ENCODE measurements around the gene VWA2.

Gene VWA2

DNA sequence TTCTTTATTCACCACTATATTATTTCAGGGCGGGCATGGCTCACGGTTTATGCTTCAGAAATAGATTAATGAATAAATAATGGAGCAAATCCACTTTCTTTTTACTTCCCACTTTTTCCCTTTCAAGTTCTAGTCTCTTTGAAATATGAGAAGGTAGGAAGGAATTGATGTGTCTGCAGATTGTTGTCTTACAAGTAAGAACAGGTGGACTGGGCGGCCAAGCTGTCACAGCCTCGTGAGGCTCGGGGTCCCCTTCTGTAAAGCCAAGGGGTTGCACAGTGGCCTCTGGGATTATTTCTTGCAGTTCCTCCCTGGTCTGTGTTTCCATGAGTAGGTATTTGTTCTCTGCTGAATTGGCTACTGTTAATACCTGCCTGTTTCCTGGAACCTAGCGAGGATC lies 11.2 kb downstream of the VWA2 start:
- DNase-seq (ENCODE audit: low spot score), result no peak

DNA sequence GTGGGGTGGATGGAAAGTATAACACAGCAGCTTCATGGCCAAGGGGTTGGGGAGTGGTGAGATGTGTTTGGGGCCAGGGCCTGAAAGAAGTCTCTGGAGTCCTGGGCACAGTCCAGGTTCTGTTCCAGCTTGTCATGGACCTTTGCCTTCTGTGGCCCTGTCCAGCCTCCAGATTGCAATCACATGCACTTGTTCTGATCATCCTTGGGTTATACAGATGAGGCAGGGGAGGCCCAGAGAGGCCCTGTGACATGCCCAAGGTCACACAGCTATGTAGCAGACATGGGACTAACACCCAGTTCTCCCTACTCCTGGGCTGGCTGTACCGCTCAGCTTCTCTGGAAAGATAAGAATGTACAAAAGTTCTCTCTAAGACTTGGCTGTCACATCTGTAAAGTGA lies 11.7 kb downstream of the VWA2 start:
- no peak for DNase-seq (ENCODE audit: low spot score)

DNA sequence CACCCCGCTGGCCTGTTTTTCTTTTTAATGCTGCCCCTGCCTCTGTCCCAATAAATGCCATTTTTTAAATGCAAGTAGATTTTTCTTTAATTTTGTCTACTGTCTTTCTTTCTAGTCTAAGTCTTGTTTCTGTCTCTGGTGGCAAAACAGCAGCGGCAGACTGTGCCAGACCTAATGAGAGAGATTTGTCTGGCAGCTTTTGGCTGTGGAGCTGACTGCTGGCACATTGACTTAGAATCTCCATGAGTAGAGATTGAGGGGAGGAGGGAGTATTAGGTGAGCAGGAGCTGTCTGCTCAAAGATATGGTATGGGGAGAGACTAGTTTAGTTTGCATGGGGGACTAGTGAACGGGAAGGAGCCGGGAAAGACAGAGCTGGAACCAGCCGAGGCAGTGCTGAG lies 13.0 kb downstream of the VWA2 start:
- DNase-seq (ENCODE audit: low spot score), result no peak

GRCh38 chr10:114252883-114253282 lies 13.8 kb downstream of the VWA2 start:
- DNase-seq (ENCODE audit: low spot score), result no peak

GRCh38 chr10:114255227-114255626 lies 16.2 kb downstream of the VWA2 start:
- no peak for DNase-seq (ENCODE audit: low spot score)

GRCh38 chr10:114256008-114256765 lies 17.1 kb downstream of the VWA2 start:
- no peak for DNase-seq (ENCODE audit: low spot score)

DNA sequence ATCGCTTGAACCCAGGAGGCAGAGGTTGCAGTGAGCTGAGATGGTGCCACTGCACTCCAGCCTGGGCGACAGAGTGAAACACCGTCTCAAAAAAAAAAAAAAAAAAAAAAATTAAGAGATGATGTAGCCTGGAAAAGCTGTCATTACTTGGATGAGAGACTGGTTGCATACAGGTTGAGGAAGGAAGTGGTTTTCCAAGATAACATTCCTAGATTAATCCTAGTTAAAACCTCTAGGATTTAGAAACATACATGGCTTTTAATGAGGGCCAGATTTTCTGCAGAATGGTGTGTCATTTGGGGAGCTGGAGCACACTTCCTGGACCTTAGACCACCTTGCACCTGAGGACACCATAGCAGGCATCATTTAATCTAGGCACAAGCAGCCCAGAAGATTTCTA lies 17.8 kb downstream of the VWA2 start:
- DNase-seq (ENCODE audit: low spot score), result no peak

DNA sequence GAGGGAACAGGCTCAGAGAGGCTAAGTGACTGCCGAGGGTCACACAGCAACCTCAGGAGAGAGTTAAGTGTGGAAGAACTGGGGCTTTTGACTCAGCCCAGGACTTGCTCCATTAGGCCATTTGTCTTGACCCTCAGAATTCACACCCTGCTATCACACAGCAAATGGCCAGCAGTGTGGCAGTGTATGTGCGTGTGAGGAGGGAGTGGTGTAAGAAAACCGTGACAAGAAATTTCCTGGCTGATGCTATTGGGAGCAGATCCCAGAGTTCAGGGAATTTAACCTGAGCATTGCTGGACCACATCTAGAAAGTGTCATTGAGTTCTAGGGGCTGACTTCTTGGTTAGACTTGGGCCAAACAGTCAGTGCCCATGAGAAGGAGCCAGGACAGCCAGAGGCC lies 18.4 kb downstream of the VWA2 start:
- DNase-seq (ENCODE audit: low spot score), result no peak

GRCh38 chr10:114258274-114258840 lies 19.3 kb downstream of the VWA2 start:
- DNase-seq (ENCODE audit: low spot score), result no peak

DNA sequence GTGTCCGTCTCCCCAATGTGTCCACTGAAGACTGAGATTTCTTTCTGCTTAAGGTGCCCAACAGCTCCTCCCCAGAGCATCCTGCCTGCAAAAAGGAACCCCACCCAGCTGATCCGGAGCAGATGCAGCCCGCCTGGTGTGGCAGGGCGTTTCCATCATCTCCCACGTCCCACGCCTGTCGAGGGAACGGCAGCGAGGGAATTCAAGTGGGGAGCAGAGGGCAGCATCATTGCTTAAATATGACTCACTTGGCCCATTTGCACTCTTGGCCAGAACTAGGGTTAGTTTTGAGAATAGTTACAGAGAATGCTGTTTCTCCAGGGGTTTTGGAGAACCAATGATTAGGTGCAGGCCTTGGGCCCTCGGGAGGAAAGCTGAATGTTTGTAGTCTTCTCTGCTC lies 20.8 kb downstream of the VWA2 start:
- DNase-seq (ENCODE audit: low spot score), result no peak

GRCh38 chr10:114260366-114260765 lies 21.3 kb downstream of the VWA2 start:
- DNase-seq (ENCODE audit: low spot score), result no peak

GRCh38 chr10:114261076-114261475 lies 22.0 kb downstream of the VWA2 start:
- no peak for DNase-seq (ENCODE audit: low spot score)

DNA sequence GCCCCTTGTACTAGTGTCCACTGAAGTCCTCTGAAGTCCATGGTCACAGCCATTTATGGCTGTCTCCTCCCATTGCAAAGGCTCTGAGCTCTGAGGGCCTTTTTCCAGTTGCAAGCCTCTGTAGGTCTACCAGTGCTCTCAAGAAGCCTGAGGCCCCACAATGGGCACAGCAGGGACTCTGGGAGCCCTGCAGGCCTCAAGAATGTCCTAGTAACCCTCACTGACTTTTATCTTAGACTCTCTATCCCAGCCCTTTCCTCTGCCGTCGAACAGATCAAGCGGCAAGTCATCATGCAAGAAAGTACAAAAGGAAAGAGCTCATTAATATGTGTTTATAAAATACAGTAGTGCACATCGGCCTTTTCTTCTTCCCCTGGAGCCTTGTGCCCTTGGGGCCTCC lies 23.4 kb downstream of the VWA2 start:
- DNase-seq (ENCODE audit: low spot score), result no peak

DNA sequence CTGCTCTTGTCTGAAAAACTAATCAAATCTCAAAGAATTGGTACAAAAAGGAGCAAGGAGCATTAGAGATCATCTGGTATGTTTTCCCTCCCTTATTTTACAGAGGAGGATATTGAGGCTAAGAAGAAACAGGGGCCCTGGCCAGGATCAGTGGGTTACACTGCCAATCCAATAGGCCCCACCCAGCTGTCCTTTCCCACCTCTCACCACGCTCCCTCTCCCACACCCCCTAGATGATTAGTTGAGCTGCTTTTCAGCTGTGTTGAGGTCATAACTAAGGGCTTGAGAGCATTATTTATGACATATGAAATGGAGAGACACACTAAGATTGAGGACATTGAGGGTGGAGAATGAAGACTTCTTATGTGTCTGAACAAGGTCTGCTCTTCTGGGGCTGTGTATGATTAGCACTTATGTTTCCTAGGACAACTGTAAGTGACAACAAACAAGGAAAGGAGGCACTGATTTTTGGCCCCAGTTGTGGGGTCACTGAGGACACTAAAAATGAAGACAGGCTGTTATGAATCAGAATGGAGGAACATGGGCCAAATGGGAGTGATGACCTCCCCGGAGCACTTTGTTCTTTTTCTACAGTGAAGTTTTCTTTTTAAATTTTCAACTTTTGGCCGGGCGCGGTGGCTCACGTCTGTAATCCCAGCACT lies 26.5 kb downstream of the VWA2 start:
- DNase-seq (ENCODE audit: low spot score), result no peak

- no peak for DNase-seq (ENCODE audit: low spot score)
Observed at GRCh38 chr10:114266521-114266920, 27.5 kb downstream of the VWA2 start.

DNA sequence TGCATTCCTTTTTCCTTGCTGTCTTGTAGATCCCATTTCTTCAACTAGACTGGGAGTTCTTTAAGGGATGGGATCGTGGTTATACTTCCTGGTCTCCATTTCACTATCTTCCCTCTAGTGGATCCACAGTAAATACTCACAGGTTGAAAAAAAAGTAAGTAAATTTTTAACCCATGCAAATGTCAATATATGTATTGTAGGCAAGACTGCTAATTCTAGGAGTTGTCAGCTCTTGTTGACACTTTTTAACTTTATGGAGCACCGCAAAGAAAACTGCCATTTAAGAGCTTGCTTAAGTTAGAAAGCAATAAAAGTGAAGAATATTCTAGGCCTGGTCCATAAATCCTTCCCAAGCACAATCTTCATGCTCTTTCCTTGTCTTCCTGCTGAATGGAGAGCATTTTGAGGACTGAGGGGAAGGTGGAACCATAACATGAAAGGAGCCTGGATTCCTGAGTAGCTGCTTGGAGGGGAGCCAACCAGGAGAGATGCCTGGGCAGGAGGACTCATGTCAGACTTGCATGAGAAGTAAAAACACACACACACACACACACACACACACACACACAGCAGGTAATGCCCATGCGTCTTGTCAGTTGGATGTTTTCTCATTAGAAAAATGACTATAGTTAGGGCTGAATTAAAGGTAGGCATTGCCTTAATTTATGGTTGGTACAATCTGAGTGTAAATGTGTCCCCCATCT lies 32.2 kb downstream of the VWA2 start:
- DNase-seq (ENCODE audit: low spot score), result no peak

GRCh38 chr10:114271779-114272167 lies 32.7 kb downstream of the VWA2 start:
- DNase-seq (ENCODE audit: low spot score), result no peak

GRCh38 chr10:114272696-114273095 lies 33.6 kb downstream of the VWA2 start:
- no peak for DNase-seq (ENCODE audit: low spot score)

- DNase-seq (ENCODE audit: low spot score), result no peak
Observed at GRCh38 chr10:114273910-114274309, 34.9 kb downstream of the VWA2 start.

GRCh38 chr10:114274616-114275453 lies 35.8 kb downstream of the VWA2 start:
- no peak for DNase-seq (ENCODE audit: low spot score)

GRCh38 chr10:114276066-114276465 lies 37.0 kb downstream of the VWA2 start:
- DNase-seq (ENCODE audit: low spot score), result no peak

DNA sequence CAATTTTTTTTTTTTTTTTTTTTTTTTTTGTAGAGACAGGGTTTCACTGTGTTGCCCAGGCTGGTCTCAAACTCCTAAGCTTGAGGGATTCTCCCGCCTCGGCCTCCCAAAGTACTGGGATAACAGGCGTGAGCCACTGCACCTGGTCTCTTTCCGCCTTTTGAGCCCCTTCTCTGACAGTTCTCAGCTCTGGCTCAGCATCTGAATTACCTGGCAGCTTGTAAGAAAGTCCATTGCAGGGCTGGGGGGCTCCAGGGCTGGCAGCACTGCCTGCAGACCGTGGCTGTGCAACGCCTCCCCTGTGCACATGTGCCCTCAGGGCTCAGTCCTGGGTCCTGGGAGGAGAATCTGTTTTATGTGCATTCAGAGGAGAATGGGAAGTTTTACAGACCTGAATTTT lies 37.6 kb downstream of the VWA2 start:
- DNase-seq (ENCODE audit: low spot score), result no peak

All from pons (tissue), 1 donor.